Breast epithelium (tissue), 3 donors: Measurements from ENCODE around the gene APMAP.

Experiments used
- POLR2A ChIP-seq: fragments of 450-650 bp; IDR thresholded peaks from one replicate; pipeline ENCODE4 v1.6.1; 2016; ENCODE audit warnings: antibody characterized with exemption, mild to moderate bottlenecking, moderate library complexity
- TF ChIP-seq, protein P1 (sequence below), 3 donors: fragments of 450-650 bp; IDR thresholded peaks; one replicate each; pipeline ENCODE4 v1.5.1; 2016 to 2017; ENCODE audit warnings: antibody characterized with exemption in 3 of 3, mild to moderate bottlenecking in 3 of 3, moderate library complexity in 3 of 3

DNA sequence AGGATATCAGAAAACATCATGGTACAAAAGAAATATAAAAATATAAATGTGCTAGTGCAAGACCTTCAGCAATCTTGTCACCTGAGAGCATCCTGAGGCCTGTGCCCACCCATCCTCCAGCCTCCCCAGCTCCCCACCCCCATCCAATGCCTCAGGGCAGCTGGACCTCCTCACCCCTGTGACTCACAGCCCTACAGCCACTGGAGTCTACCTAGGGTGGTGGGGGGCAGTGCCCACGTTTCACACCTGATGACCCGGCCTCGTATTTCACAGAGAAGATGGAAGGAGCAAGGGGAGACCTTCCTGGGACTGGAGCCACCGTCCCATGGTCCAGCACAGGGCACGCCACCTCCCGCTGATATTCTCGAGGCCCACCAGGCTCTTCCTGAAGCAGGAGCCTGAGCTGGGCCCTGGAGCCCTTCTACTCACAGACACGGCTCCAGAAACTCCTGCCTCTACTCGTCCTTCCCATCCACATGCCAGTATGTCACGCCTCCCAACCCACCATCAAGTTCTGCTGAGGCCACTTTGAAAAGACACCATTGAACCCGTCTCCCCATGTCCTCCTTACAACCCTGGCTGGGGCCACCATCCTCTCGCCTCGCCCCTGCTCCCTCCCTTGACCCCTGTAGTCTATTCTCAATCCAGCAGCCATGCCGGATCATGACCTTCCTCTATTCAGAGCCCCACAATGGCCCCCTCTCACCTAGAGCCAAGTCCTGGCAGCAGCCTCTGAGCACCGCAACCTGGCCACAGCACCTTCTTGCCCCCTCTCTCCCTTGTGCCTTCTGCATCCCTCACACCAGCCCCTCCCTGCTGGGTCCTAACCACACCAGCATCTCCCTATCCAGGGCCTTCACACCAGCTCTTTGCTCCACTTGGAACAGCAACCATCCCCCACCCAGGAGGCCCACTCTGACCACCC is 13.3 kb downstream of the APMAP start:
- TF ChIP-seq, protein P1, sequence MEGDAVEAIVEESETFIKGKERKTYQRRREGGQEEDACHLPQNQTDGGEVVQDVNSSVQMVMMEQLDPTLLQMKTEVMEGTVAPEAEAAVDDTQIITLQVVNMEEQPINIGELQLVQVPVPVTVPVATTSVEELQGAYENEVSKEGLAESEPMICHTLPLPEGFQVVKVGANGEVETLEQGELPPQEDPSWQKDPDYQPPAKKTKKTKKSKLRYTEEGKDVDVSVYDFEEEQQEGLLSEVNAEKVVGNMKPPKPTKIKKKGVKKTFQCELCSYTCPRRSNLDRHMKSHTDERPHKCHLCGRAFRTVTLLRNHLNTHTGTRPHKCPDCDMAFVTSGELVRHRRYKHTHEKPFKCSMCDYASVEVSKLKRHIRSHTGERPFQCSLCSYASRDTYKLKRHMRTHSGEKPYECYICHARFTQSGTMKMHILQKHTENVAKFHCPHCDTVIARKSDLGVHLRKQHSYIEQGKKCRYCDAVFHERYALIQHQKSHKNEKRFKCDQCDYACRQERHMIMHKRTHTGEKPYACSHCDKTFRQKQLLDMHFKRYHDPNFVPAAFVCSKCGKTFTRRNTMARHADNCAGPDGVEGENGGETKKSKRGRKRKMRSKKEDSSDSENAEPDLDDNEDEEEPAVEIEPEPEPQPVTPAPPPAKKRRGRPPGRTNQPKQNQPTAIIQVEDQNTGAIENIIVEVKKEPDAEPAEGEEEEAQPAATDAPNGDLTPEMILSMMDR (IDR thresholded peaks at IDR 0.05), result no peak
- no peak for TF ChIP-seq POLR2A
